Rectal smooth muscle tissue (tissue), 1 donor: ENCODE results near the gene CBLB.

Source experiments
- H3K27ac ChIP-seq: one replicate; pipeline ENCODE4 v1.7.0; 2013; ENCODE audit warnings: low read depth, low read length, inconsistent platforms
- H3K27me3 ChIP-seq: one replicate; pipeline ENCODE4 v1.7.0; 2013; ENCODE audit warnings: low read length; ENCODE audit not compliant: control insufficient read depth, insufficient read depth
- H3K36me3 ChIP-seq: one replicate; pipeline ENCODE4 v1.7.0; 2013; ENCODE audit warnings: low read length; ENCODE audit not compliant: control insufficient read depth, insufficient read depth
- H3K4me1 ChIP-seq: one replicate; pipeline ENCODE4 v1.7.0; 2013; ENCODE audit warnings: low read length; ENCODE audit not compliant: control insufficient read depth, insufficient read depth
- H3K4me3 ChIP-seq: one replicate; pipeline ENCODE4 v1.7.0; 2013; ENCODE audit warnings: low read length
- H3K9ac ChIP-seq: one replicate; pipeline ENCODE4 v1.7.0; 2013; ENCODE audit warnings: low read length

CBLB gene

DNA sequence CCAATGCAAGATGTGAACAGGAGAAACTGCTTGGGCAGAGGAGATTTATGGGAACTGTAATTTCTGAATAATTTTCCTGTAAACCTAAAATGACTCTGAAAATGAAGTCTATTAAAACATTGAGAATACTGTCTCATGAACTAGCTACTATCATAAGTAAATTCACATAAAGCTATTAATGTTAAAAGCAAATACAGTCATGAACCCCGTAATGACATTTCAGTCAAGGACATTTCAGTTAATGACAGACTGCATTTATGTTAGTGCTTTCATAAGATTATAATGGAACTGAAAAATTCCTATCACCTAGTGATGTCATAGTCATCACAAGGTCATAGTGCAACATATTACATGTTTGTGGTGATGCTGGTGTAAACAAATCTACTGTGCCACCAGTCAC is 17.2 kb downstream of the CBLB start:
- H3K27ac ChIP-seq: no peak overlapping the region
- H3K4me1 ChIP-seq: peaks cover 3% of the 10 kb centered on the region
- H3K4me3 ChIP-seq: no peak overlapping the region
- no peaks in the 10 kb centered on the region for H3K27me3 ChIP-seq
- H3K9ac ChIP-seq: no peak overlapping the region
- H3K36me3 ChIP-seq: no peaks in the 10 kb centered on the region

- H3K36me3 ChIP-seq: no peaks in the 10 kb centered on the region
- H3K4me1 ChIP-seq: peaks cover 3% of the 10 kb centered on the region
- no peak overlapping the region for H3K27ac ChIP-seq
Observed at GRCh38 chr3:105851176-105851575, 17.6 kb downstream of the CBLB start.

GRCh38 chr3:105850593-105850992 is 18.2 kb downstream of the CBLB start:
- Histone ChIP-seq H3K4me1 (peaks cover 3% of the 10 kb centered on the region), H3K9ac (no peak overlapping the region), H3K4me3 (no peak overlapping the region), H3K27me3 (no peaks in the 10 kb centered on the region), H3K36me3 (no peaks in the 10 kb centered on the region), H3K27ac (no peak overlapping the region)

More at GRCh38 chr3:105851176-105851575, 17.6 kb downstream of the CBLB start:
- Histone ChIP-seq H3K9ac (no peak overlapping the region), H3K4me3 (no peak overlapping the region), H3K27me3 (no peaks in the 10 kb centered on the region)

- Histone ChIP-seq H3K36me3 (no peaks in the 10 kb centered on the region), H3K27ac (no peak overlapping the region), H3K27me3 (no peaks in the 10 kb centered on the region), H3K9ac (no peak overlapping the region), H3K4me3 (no peak overlapping the region), H3K4me1 (peaks cover 3% of the 10 kb centered on the region)
Observed at GRCh38 chr3:105848821-105849220, 20.0 kb downstream of the CBLB start.

DNA sequence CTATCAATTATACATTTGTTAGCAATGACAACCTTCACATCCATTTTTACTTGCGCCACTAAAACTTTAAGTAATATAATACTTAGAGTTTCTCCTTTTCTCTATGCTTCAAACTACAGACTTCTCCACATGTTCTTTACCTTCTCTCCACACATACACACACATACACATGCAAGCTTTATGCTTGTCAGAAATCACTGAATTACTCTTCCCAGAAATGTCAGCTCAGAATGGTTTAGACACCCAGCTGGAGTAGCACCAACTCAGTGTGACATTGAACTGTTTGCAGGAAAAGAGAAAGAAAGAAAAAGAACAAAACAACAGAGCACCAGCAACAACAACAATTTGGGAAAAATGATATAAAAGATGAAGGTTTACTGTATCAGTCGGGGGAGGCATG is 20.9 kb downstream of the CBLB start:
- no peak overlapping the region for H3K4me3 ChIP-seq
- no peak overlapping the region for H3K9ac ChIP-seq
- H3K4me1 ChIP-seq: peaks cover 3% of the 10 kb centered on the region
- no peaks in the 10 kb centered on the region for H3K27me3 ChIP-seq
- H3K36me3 ChIP-seq: no peaks in the 10 kb centered on the region
- H3K27ac ChIP-seq: no peak overlapping the region

DNA sequence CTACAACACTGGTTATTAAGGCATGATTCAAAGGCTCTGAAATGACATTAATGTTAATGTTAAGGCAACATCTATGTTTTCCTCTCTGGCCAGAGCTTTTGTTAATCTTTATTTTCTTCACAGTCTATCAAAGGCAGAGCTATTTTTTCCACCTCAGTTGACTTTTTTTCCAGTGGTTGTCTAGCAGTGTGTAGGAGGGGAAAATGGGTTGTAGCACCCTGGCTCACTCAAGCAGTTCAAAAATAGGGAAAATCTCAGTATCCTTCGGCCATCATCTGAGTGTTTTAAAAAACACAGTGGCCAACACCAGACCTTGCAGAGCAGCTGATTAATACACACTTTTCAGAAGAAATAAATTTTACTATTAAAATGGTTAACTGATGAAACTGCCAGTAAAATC is 21.4 kb downstream of the CBLB start:
- no peaks in the 10 kb centered on the region for H3K36me3 ChIP-seq
- H3K4me3 ChIP-seq: no peak overlapping the region
- H3K9ac ChIP-seq: no peak overlapping the region
- peaks cover 3% of the 10 kb centered on the region for H3K4me1 ChIP-seq
- no peak overlapping the region for H3K27ac ChIP-seq
- H3K27me3 ChIP-seq: no peaks in the 10 kb centered on the region

- Histone ChIP-seq H3K27ac (no peak overlapping the region), H3K27me3 (no peaks in the 10 kb centered on the region), H3K4me1 (peaks cover 3% of the 10 kb centered on the region), H3K4me3 (no peak overlapping the region), H3K9ac (no peak overlapping the region), H3K36me3 (no peaks in the 10 kb centered on the region)
Observed at GRCh38 chr3:105846809-105847208, 22.0 kb downstream of the CBLB start.

DNA sequence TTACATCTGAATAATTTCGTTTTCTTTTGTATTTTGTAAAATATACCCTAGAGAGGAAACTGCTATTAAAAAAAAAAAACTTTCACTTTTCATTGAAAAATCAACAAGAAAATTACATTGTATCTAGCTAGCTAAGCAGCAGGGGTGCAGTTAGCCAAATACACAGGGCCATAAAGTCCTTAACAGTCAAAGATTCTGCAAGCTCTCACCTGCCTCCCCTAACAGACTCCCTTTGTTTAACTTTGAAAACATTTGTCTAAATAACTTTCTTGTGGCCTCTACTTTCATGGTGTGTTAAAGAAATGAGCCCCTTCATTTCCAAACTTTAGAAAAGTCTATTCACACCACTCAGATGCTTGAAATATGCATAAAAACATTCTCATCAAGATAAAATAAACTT is 23.3 kb downstream of the CBLB start:
- H3K27ac ChIP-seq: no peak overlapping the region
- H3K27me3 ChIP-seq: no peaks in the 10 kb centered on the region
- no peaks in the 10 kb centered on the region for H3K36me3 ChIP-seq
- H3K9ac ChIP-seq: no peak overlapping the region
- no peak overlapping the region for H3K4me3 ChIP-seq
- peaks cover 3% of the 10 kb centered on the region for H3K4me1 ChIP-seq

- Histone ChIP-seq H3K4me3 (no peak overlapping the region), H3K36me3 (no peaks in the 10 kb centered on the region), H3K4me1 (peaks cover 3% of the 10 kb centered on the region), H3K27ac (no peak overlapping the region), H3K9ac (no peak overlapping the region), H3K27me3 (no peaks in the 10 kb centered on the region)
Observed at GRCh38 chr3:105844704-105845103, 24.1 kb downstream of the CBLB start.

- H3K36me3 ChIP-seq: no peaks in the 10 kb centered on the region
- H3K27me3 ChIP-seq: no peaks in the 10 kb centered on the region
- H3K4me1 ChIP-seq: peaks cover 3% of the 10 kb centered on the region
- no peak overlapping the region for H3K27ac ChIP-seq
- no peak overlapping the region for H3K4me3 ChIP-seq
- no peak overlapping the region for H3K9ac ChIP-seq
Observed at GRCh38 chr3:105843994-105844393, 24.8 kb downstream of the CBLB start.

GRCh38 chr3:105842943-105843342 is 25.9 kb downstream of the CBLB start:
- Histone ChIP-seq H3K27ac (no peak overlapping the region), H3K4me3 (no peak overlapping the region), H3K4me1 (peaks cover 3% of the 10 kb centered on the region), H3K9ac (no peak overlapping the region), H3K36me3 (no peaks in the 10 kb centered on the region), H3K27me3 (no peaks in the 10 kb centered on the region)

GRCh38 chr3:105842449-105842848 is 26.4 kb downstream of the CBLB start:
- Histone ChIP-seq H3K27ac (no peak overlapping the region), H3K9ac (no peak overlapping the region), H3K4me1 (peaks cover 2% of the 10 kb centered on the region), H3K36me3 (no peaks in the 10 kb centered on the region), H3K27me3 (no peaks in the 10 kb centered on the region), H3K4me3 (no peak overlapping the region)

GRCh38 chr3:105837947-105838346 is 30.9 kb downstream of the CBLB start:
- H3K27me3 ChIP-seq: no peaks in the 10 kb centered on the region
- H3K4me1 ChIP-seq: no peaks in the 10 kb centered on the region

More at GRCh38 chr3:105837947-105838346, 30.9 kb downstream of the CBLB start:
- Histone ChIP-seq H3K27ac (no peak overlapping the region), H3K36me3 (no peaks in the 10 kb centered on the region), H3K4me3 (no peak overlapping the region), H3K9ac (no peak overlapping the region)
